ENCODE data around the gene TLN1. TPM values are rescaled to one million over a fixed set of nuclear protein-coding genes. Genes with fewer than 3 reads are reported as not detected.

Gene TLN1
- total and polyA plus RNA-seq, 10 of the 15 experiments (the other 5 are each of a cell fraction or from before 2014, with no cell fraction given) = 11.6 to 305 (median 71.9) TPM

GRCh38 chr9:35771075-35771433 is 39.1 kb upstream of the TLN1 start:
- H3K79me2 ChIP-seq (ENCODE audit: control insufficient read depth, insufficient read depth, low read length) = peaks cover 3% of the 10 kb centered on the region; the same call in 1 of the 2 replicates
- RAD21 ChIA-PET (ENCODE audit: unreplicated experiment) = interaction anchor here (0.6 to 1.0 kb wide), 3 partner anchors 34 to 111 kb away, joined by 3 read pairs; no protein-coding TSS in a partner anchor
- no peak overlapping the region for H2AFZ ChIP-seq (ENCODE audit: control insufficient read depth, low read depth, low read length)
- in situ Hi-C loops (cut with MboI) = no loop called here
- ATAC-seq (no peak), DNase-seq (ENCODE audit: low read depth, low spot score) (no peak), FAIRE-seq (no peak)
- SMC1A ChIA-PET (ENCODE audit: uncharacterized antibody, unreplicated experiment) = interaction anchor here (0.9 to 1.0 kb wide), 3 partner anchors 9 to 124 kb away, joined by 3 to 5 read pairs (median 3); no protein-coding TSS in a partner anchor
- BruUV-seq (replicated peaks) = no TSS peak
- H3K9ac ChIP-seq (ENCODE audit: control insufficient read depth, insufficient read depth, low read length) = no peak overlapping the region
- H3K36me3 ChIP-seq (ENCODE audit: control insufficient read depth in 2 of 2, insufficient read depth in 2 of 2, low read length in 1 of 2) = peaks cover 0 to 3% of the 10 kb centered on the region in 2 experiments; a peak in 1 of 4 replicates
- H3K4me2 ChIP-seq (ENCODE audit: control insufficient read depth, insufficient read depth) = no peak overlapping the region
- H3K27me3 ChIP-seq (replicated peaks in 1 of 2; ENCODE audit: control insufficient read depth in 2 of 2, insufficient read depth in 2 of 2, low read length in 1 of 2) = no peaks in the 10 kb centered on the region
- no peak overlapping the region for H3K27ac ChIP-seq (ENCODE audit: control insufficient read depth, insufficient read depth)
- intact Hi-C loops (cut with micrococcal nuclease; ENCODE audit: unreplicated experiment) = no loop called here
- H4K20me1 ChIP-seq (ENCODE audit: control insufficient read depth, insufficient read depth) = no peaks in the 10 kb centered on the region
- TF ChIP-seq ETV6 (conservative IDR thresholded peaks at IDR 0.05 in 1 of 2, IDR thresholded peaks at IDR 0.05 in 1 of 2; ENCODE audit: borderline replicate concordance in 1 of 2, low read depth in 1 of 2) = no peak
- TF ChIP-seq SMAD1 (IDR thresholded peaks at IDR 0.05; ENCODE audit: low read depth, partially characterized antibody) = no peak
- TF ChIP-seq MAX (IDR thresholded peaks at IDR 0.05; ENCODE audit: low read depth, low read length) = no peak
- TF ChIP-seq ELK1 (IDR thresholded peaks at IDR 0.05; ENCODE audit: low read depth, low read length) = no peak
- TF ChIP-seq POLR2AphosphoS2 (IDR thresholded peaks at IDR 0.05; ENCODE audit: low read depth, low read length) = no peak
- TF ChIP-seq HSF1 (IDR thresholded peaks at IDR 0.05; ENCODE audit: low read depth, low read length) = no peak
- no peak for TF ChIP-seq HDGF (IDR thresholded peaks at IDR 0.05)
- TF ChIP-seq POLR2A (IDR thresholded peaks at IDR 0.05; ENCODE audit: low read depth, low read length) = no peak
- no peak for TF ChIP-seq PML (IDR thresholded peaks at IDR 0.05; ENCODE audit: low read length)
- TF ChIP-seq SIX5 (IDR thresholded peaks at IDR 0.05; ENCODE audit: low read depth, low read length, severe bottlenecking) = no peak
- no peak for TF ChIP-seq HDAC2 (IDR thresholded peaks at IDR 0.05)
- no peak for TF ChIP-seq IRF3 (IDR thresholded peaks at IDR 0.05)
- POLR2A ChIA-PET = interaction anchor here (1.0 kb wide), 1 partner anchor 11 kb away, joined by 3 read pairs; no protein-coding TSS in a partner anchor
- CTCF ChIA-PET = interaction anchor here (0.6 to 4.7 kb wide), 10 partner anchors 9 to 111 kb away, joined by 3 to 23 read pairs (median 4); partner anchors contain the start of genes GBA2 and RGP1
- H3K4me3 ChIP-seq = no peak overlapping the region
- no peaks in the 10 kb centered on the region for H3K9me3 ChIP-seq (replicated peaks; ENCODE audit: control insufficient read depth, insufficient read depth, low read length)
- H3K4me1 ChIP-seq (ENCODE audit: control insufficient read depth, insufficient read depth, low read length) = no peaks in the 10 kb centered on the region
- WGBS (ENCODE audit: insufficient coverage, insufficient replicate concordance, low lambda C conversion rate, missing lambda C conversion rate) = 79% methylated on average over 4 of the region's 4 CpGs
